ENCODE measurements around the gene NMBR. TPM values are rescaled to one million over a fixed set of nuclear protein-coding genes. Genes with fewer than 3 reads are reported as not detected.

The NMBR gene
- polyA plus RNA-seq, 1 donor from 2014 or later = not detected

- TF ChIP-seq, protein P1, sequence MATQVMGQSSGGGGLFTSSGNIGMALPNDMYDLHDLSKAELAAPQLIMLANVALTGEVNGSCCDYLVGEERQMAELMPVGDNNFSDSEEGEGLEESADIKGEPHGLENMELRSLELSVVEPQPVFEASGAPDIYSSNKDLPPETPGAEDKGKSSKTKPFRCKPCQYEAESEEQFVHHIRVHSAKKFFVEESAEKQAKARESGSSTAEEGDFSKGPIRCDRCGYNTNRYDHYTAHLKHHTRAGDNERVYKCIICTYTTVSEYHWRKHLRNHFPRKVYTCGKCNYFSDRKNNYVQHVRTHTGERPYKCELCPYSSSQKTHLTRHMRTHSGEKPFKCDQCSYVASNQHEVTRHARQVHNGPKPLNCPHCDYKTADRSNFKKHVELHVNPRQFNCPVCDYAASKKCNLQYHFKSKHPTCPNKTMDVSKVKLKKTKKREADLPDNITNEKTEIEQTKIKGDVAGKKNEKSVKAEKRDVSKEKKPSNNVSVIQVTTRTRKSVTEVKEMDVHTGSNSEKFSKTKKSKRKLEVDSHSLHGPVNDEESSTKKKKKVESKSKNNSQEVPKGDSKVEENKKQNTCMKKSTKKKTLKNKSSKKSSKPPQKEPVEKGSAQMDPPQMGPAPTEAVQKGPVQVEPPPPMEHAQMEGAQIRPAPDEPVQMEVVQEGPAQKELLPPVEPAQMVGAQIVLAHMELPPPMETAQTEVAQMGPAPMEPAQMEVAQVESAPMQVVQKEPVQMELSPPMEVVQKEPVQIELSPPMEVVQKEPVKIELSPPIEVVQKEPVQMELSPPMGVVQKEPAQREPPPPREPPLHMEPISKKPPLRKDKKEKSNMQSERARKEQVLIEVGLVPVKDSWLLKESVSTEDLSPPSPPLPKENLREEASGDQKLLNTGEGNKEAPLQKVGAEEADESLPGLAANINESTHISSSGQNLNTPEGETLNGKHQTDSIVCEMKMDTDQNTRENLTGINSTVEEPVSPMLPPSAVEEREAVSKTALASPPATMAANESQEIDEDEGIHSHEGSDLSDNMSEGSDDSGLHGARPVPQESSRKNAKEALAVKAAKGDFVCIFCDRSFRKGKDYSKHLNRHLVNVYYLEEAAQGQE (IDR thresholded peaks at IDR 0.05; ENCODE audit: borderline replicate concordance) = no peak
Measured at GRCh38 chr6:142138876-142139275, 8.0 kb downstream of the NMBR start (continued).

DNA sequence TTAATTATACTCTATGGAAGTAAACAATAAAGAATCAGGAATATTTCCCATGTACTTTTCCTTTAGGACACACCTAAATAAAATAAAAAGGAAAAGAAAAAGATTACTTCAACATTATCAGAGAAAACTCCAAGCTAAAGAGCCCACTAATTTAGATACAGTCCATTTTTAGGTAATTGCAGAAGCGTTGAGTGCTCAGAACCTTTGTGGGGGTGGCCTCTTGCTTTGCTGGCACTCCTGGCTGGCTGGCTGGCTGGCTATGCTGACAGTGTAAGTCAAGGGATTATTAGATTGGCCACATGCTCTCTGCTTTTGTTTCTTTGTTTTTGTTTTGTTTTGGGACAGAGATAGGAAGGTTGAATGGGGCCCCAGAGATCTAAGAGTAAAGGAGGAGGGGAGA lies 14.3 kb downstream of the NMBR start, which contains the start of gene GJE1:
TSS of gene GJE1 (plus strand) at position 301 of the 400 bp plus-strand sequence. CDS start 234 bp downstream, outside the sequence.
- Histone ChIP-seq H4K20me1 (ENCODE audit: insufficient read depth) (no peaks in the 10 kb centered on the region), H3K36me3 (ENCODE audit: insufficient read depth, low read length) (no peaks in the 10 kb centered on the region), H3K9me2 (ENCODE audit: insufficient read depth, low read length) (no peaks in the 10 kb centered on the region), H3K4me3 (ENCODE audit: low read length) (no peak within 1 kb of the TSS), H3K79me2 (replicated peaks; ENCODE audit: insufficient read depth, low read length) (no peaks in the 10 kb centered on the region), H3F3A (ENCODE audit: insufficient read depth, low read length, poor library complexity, severe bottlenecking) (no peaks in the 10 kb centered on the region), H2AFZ (ENCODE audit: low read depth, low read length) (no peak within 1 kb of the TSS), H3K9ac (ENCODE audit: low read length) (no peak within 1 kb of the TSS), H3K27ac (ENCODE audit: low read length) (no peak within 1 kb of the TSS), H3K9me3 (ENCODE audit: low read length) (no peaks in the 10 kb centered on the region), H3K4me2 (ENCODE audit: low read length) (no peak within 1 kb of the TSS), H3K27me3 (ENCODE audit: insufficient read depth, low read depth, low read length) (no peaks in the 10 kb centered on the region)
- TF ChIP-seq, protein P2, sequence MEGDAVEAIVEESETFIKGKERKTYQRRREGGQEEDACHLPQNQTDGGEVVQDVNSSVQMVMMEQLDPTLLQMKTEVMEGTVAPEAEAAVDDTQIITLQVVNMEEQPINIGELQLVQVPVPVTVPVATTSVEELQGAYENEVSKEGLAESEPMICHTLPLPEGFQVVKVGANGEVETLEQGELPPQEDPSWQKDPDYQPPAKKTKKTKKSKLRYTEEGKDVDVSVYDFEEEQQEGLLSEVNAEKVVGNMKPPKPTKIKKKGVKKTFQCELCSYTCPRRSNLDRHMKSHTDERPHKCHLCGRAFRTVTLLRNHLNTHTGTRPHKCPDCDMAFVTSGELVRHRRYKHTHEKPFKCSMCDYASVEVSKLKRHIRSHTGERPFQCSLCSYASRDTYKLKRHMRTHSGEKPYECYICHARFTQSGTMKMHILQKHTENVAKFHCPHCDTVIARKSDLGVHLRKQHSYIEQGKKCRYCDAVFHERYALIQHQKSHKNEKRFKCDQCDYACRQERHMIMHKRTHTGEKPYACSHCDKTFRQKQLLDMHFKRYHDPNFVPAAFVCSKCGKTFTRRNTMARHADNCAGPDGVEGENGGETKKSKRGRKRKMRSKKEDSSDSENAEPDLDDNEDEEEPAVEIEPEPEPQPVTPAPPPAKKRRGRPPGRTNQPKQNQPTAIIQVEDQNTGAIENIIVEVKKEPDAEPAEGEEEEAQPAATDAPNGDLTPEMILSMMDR (IDR thresholded peaks at IDR 0.05; ENCODE audit: poor library complexity, severe bottlenecking) = no peak
- TF ChIP-seq EZH2 (IDR thresholded peaks at IDR 0.05; ENCODE audit: borderline replicate concordance, insufficient read depth, low read length, poor library complexity, severe bottlenecking) = no peak
- no peak for TF ChIP-seq RAD21 (conservative IDR thresholded peaks at IDR 0.05)
- TF ChIP-seq TAF1 (IDR thresholded peaks at IDR 0.05; ENCODE audit: low read depth) = no peak
- TF ChIP-seq EP300 (conservative IDR thresholded peaks at IDR 0.05; ENCODE audit: poor library complexity, severe bottlenecking) = no peak
- TF ChIP-seq MXI1 (conservative IDR thresholded peaks at IDR 0.05; ENCODE audit: poor library complexity, severe bottlenecking) = no peak
- no peak for TF ChIP-seq SMC3 (conservative IDR thresholded peaks at IDR 0.05; ENCODE audit: poor library complexity)
- no peak for TF ChIP-seq POLR2AphosphoS5 (IDR thresholded peaks at IDR 0.05)
- TF ChIP-seq, protein P1 (IDR thresholded peaks at IDR 0.05; ENCODE audit: borderline replicate concordance) = no peak

Measured in neural cell (in vitro differentiated cells).